Astrocyte of the cerebellum (primary cell): ENCODE results near the gene ECI1.

ENCODE experiments used
- DNase-seq: peaks from one replicate; pipeline ENCODE4 v3.0.0-alpha.2; 2011; ENCODE audit warnings: low read depth
- H3K4me3 ChIP-seq: 2 replicates; pipeline ENCODE4 v1.5.1; 2011; ENCODE audit warnings: mild to moderate bottlenecking, low read depth, low read length, moderate library complexity
- CTCF ChIP-seq: IDR thresholded peaks from 2 replicates; pipeline ENCODE4 v1.5.1; 2012; ENCODE audit warnings: low read length, low read depth, moderate library complexity, mild to moderate bottlenecking; ENCODE audit errors: missing control alignments
- in situ Hi-C: cut with HindIII; loops from 2 replicates; pipeline ENCODE4 v1.10.0; 2017; ENCODE audit warnings: low sequenced_read_pairs

ECI1 gene

GRCh38 chr16:2275476-2276367 lies 24.3 kb upstream of the ECI1 start:
- in situ Hi-C loops, result loop anchor here (10.0 kb wide), 1 partner anchor 59 kb away; no protein-coding TSS in a partner anchor
- no peak for DNase-seq
- H3K4me3 ChIP-seq, result no peak overlapping the region
- TF ChIP-seq CTCF, result no peak

- in situ Hi-C loops, result loop anchor here (10.0 kb wide), 1 partner anchor 61 kb away; no protein-coding TSS in a partner anchor
- H3K4me3 ChIP-seq, result no peak overlapping the region
- TF ChIP-seq CTCF, result no peak
Observed at GRCh38 chr16:2273931-2274330, 22.5 kb upstream of the ECI1 start.

GRCh38 chr16:2273484-2273883 lies 22.1 kb upstream of the ECI1 start:
- TF ChIP-seq CTCF, result no peak
- no peak for DNase-seq
- in situ Hi-C loops, result loop anchor here (10.0 kb wide), 1 partner anchor 61 kb away; no protein-coding TSS in a partner anchor
- H3K4me3 ChIP-seq, result no peak overlapping the region

More at GRCh38 chr16:2273931-2274330, 22.5 kb upstream of the ECI1 start:
- no peak for DNase-seq

- no peak overlapping the region for H3K4me3 ChIP-seq
- in situ Hi-C loops, result loop anchor here (10.0 kb wide), 1 partner anchor 63 kb away; no protein-coding TSS in a partner anchor
- no peak for TF ChIP-seq CTCF
- DNase-seq, result no peak
Observed at GRCh38 chr16:2271848-2272461, 20.6 kb upstream of the ECI1 start.

- no peak for TF ChIP-seq CTCF
- H3K4me3 ChIP-seq, result no peak overlapping the region
- in situ Hi-C loops, result loop anchor here (10.0 kb wide), 1 partner anchor 64 kb away; no protein-coding TSS in a partner anchor
- no peak for DNase-seq
Observed at GRCh38 chr16:2270588-2271470, 19.4 kb upstream of the ECI1 start.

GRCh38 chr16:2270070-2270462 lies 18.7 kb upstream of the ECI1 start:
- no peak overlapping the region for H3K4me3 ChIP-seq
- in situ Hi-C loops, result loop anchor here (10.0 kb wide), 1 partner anchor 65 kb away; no protein-coding TSS in a partner anchor
- DNase-seq, result no peak
- TF ChIP-seq CTCF, result no peak
